Liver (tissue), 3 donors: ENCODE data around the gene HGF.

ENCODE experiments used
- FOXA1 ChIP-seq: IDR thresholded peaks from 2 replicates; pipeline ENCODE4 v1.6.1; 2016; ENCODE audit warnings: antibody characterized with exemption
- SP1 ChIP-seq: IDR thresholded peaks from 2 replicates; pipeline ENCODE4 v1.6.1; 2018; ENCODE audit warnings: antibody characterized with exemption, mild to moderate bottlenecking
- TF ChIP-seq, protein P1 (sequence below): fragments of 150-350 bp; IDR thresholded peaks from 2 replicates; pipeline ENCODE4 v1.5.1; 2017; ENCODE audit warnings: improper control_type of control experiment, low read depth, low read length; ENCODE audit not compliant: missing input control
- TF ChIP-seq, protein P2 (sequence below): IDR thresholded peaks from 2 replicates; pipeline ENCODE4 v1.6.1; 2016; ENCODE audit warnings: antibody characterized with exemption
- donor health status: healthy.
- donor health status: healthy.

DNA sequence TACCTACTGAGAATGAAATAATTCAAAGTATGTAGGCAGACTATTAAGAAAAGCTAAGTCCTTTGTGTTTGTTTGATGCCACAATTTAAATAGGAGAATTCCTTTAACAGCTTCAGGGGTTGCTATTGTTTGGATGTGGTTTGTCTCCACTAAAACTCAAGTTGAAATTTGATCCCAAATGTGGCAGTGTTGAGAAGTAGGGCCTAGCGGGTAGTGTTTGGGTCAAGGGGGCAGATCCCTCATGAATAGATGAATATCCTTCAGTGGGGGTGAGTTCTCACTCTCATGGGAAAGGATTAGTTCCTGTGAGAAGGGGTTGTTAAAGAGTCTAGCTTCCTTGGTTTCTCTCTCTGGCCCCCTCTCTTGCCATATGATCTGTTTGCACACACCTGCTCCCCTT is 97.0 kb downstream of the HGF start:
- no peak for TF ChIP-seq SP1
- TF ChIP-seq, protein P1, sequence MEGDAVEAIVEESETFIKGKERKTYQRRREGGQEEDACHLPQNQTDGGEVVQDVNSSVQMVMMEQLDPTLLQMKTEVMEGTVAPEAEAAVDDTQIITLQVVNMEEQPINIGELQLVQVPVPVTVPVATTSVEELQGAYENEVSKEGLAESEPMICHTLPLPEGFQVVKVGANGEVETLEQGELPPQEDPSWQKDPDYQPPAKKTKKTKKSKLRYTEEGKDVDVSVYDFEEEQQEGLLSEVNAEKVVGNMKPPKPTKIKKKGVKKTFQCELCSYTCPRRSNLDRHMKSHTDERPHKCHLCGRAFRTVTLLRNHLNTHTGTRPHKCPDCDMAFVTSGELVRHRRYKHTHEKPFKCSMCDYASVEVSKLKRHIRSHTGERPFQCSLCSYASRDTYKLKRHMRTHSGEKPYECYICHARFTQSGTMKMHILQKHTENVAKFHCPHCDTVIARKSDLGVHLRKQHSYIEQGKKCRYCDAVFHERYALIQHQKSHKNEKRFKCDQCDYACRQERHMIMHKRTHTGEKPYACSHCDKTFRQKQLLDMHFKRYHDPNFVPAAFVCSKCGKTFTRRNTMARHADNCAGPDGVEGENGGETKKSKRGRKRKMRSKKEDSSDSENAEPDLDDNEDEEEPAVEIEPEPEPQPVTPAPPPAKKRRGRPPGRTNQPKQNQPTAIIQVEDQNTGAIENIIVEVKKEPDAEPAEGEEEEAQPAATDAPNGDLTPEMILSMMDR = no peak
- TF ChIP-seq FOXA1 = no peak
- TF ChIP-seq, protein P2, sequence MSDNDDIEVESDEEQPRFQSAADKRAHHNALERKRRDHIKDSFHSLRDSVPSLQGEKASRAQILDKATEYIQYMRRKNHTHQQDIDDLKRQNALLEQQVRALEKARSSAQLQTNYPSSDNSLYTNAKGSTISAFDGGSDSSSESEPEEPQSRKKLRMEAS = no peak
